ENCODE results near the gene ICAM1. TPM values are rescaled to one million over a fixed set of nuclear protein-coding genes. Genes with fewer than 3 reads are reported as not detected.

Gene ICAM1
- total and polyA plus RNA-seq, 2 of the 8 experiments (the other 6 are each of a cell fraction or from before 2014, with no cell fraction given) = 4.0 to 9.4 TPM

GRCh38 chr19:10230861-10231611, 39.9 kb upstream of the ICAM1 start, which contains the start of gene S1PR2 (continued):
- TF ChIP-seq ATF2 (IDR thresholded peaks at IDR 0.05; ENCODE audit: low read length) (0 out of 2 replicates have a peak, but pooled peaks have one; percentile 47), EZH2 (IDR thresholded peaks at IDR 0.05; ENCODE audit: low read depth, low read length, severe bottlenecking) (no peak), E2F6 (IDR thresholded peaks at IDR 0.05) (peak; percentile 63; the same call in 1 of the 2 replicates), JUND (IDR thresholded peaks at IDR 0.05; ENCODE audit: low read length) (peak; percentile 48; the same call in 1 of the 2 replicates), TAF1 (IDR thresholded peaks at IDR 0.05; ENCODE audit: low read depth, low read length) (peak; percentile 67), MAX (IDR thresholded peaks at IDR 0.05) (peak; percentile 22; the same call in 1 of the 2 replicates)

Measured in H1 (cell line).